Neural crest cell (in vitro differentiated cells): Measurements from ENCODE around the gene GNPAT. TPM values are rescaled to one million over a fixed set of nuclear protein-coding genes. Genes with fewer than 3 reads are reported as not detected.

Source experiments
- DNase-seq: peaks from one replicate; pipeline ENCODE4 v3.0.0; 2021; ENCODE audit warnings: low read depth, mixed read lengths, low spot score
- H3K27ac Mint-ChIP-seq: one replicate; pipeline ENCODE4 v1.8.0; 2021; ENCODE audit warnings: mild to moderate bottlenecking, mixed read lengths; ENCODE audit not compliant: unreplicated experiment
- H3K27me3 Mint-ChIP-seq: 2 replicates; pipeline ENCODE4 v1.8.0; 2021; ENCODE audit warnings: low read depth, mild to moderate bottlenecking, mixed read lengths
- H3K36me3 Mint-ChIP-seq: 2 replicates; pipeline ENCODE4 v1.8.0; 2021; ENCODE audit warnings: low read depth, mild to moderate bottlenecking, mixed read lengths
- H3K4me1 Mint-ChIP-seq: 2 replicates; pipeline ENCODE4 v1.8.0; 2021; ENCODE audit warnings: mixed read lengths
- H3K4me3 Mint-ChIP-seq: one replicate; pipeline ENCODE4 v1.8.0; 2021; ENCODE audit warnings: mild to moderate bottlenecking, mixed read lengths
- H3K9me3 Mint-ChIP-seq: 2 replicates; pipeline ENCODE4 v1.8.0; 2021; ENCODE audit warnings: mixed read lengths
- CTCF ChIP-seq: fragments of 200-600 bp; sonication (generic); conservative IDR thresholded peaks from 2 replicates; pipeline ENCODE4 v1.5.0; 2021; ENCODE audit warnings: antibody characterized with exemption, mild to moderate bottlenecking
- total RNA-seq: library from RNA; stranded (reverse); gene quantifications from 2 replicates; pipeline ENCODE4 v1.2.1, GENCODE V29; 2021

Gene GNPAT
- total RNA-seq, 1 donor from 2014 or later: 69.2 TPM

- no peaks in the 10 kb centered on the region for H3K27me3 Mint-ChIP-seq
- TF ChIP-seq CTCF: no peak
- no peaks in the 10 kb centered on the region for H3K4me1 Mint-ChIP-seq
- peak overlapping the region; percentile 68 for H3K27ac Mint-ChIP-seq
- no peak for DNase-seq
- no peak overlapping the region for H3K4me3 Mint-ChIP-seq
- peaks cover 21% of the 10 kb centered on the region for H3K36me3 Mint-ChIP-seq
- H3K9me3 Mint-ChIP-seq: no peaks in the 10 kb centered on the region
Measured at GRCh38 chr1:231272880-231273279, 31.9 kb downstream of the GNPAT start.

- Mint-ChIP-seq H3K36me3 (peaks cover 29% of the 10 kb centered on the region), H3K27me3 (no peaks in the 10 kb centered on the region), H3K4me1 (no peaks in the 10 kb centered on the region), H3K27ac (no peak overlapping the region), H3K9me3 (peaks cover 2% of the 10 kb centered on the region), H3K4me3 (no peak overlapping the region)
- no peak for DNase-seq
- TF ChIP-seq CTCF: no peak
Measured at GRCh38 chr1:231274119-231274825, 33.3 kb downstream of the GNPAT start.

GRCh38 chr1:231278100-231278790 is 37.2 kb downstream of the GNPAT start:
- peaks cover 2% of the 10 kb centered on the region for H3K9me3 Mint-ChIP-seq
- no peak overlapping the region for H3K4me3 Mint-ChIP-seq
- TF ChIP-seq CTCF: no peak
- no peaks in the 10 kb centered on the region for H3K4me1 Mint-ChIP-seq
- H3K36me3 Mint-ChIP-seq: peaks cover 27% of the 10 kb centered on the region
- no peak overlapping the region for H3K27ac Mint-ChIP-seq
- H3K27me3 Mint-ChIP-seq: no peaks in the 10 kb centered on the region
- no peak for DNase-seq

- Mint-ChIP-seq H3K36me3 (peaks cover 26% of the 10 kb centered on the region), H3K4me3 (no peak overlapping the region), H3K27ac (no peak overlapping the region), H3K4me1 (no peaks in the 10 kb centered on the region), H3K9me3 (peaks cover 2% of the 10 kb centered on the region), H3K27me3 (no peaks in the 10 kb centered on the region)
- TF ChIP-seq CTCF: no peak
- no peak for DNase-seq
Measured at GRCh38 chr1:231279081-231279480, 38.1 kb downstream of the GNPAT start.

GRCh38 chr1:231279683-231280082 is 38.7 kb downstream of the GNPAT start:
- peaks cover 23% of the 10 kb centered on the region for H3K36me3 Mint-ChIP-seq
- no peak overlapping the region for H3K4me3 Mint-ChIP-seq
- H3K27me3 Mint-ChIP-seq: no peaks in the 10 kb centered on the region
- H3K9me3 Mint-ChIP-seq: peaks cover 2% of the 10 kb centered on the region
- H3K4me1 Mint-ChIP-seq: no peaks in the 10 kb centered on the region
- no peak for TF ChIP-seq CTCF
- no peak overlapping the region for H3K27ac Mint-ChIP-seq
- no peak for DNase-seq
